GM21723 (cell line): ENCODE results near the gene MPHOSPH10.
"Not testable (repeated sequence)": the region's sequence is repeated elsewhere in the genome, so short reads cannot be mapped to it uniquely, and the experiment has no call there.

Source experiments
- ATAC-seq: cut with Tn5 transposase; IDR thresholded peaks from one replicate; pipeline ENCODE4 v1.9.1; 2021; ENCODE audit warnings: mild to moderate bottlenecking, moderate library complexity; ENCODE audit not compliant: unreplicated experiment

MPHOSPH10 gene

GRCh38 chr2:71166812-71167211 is 36.4 kb downstream of the MPHOSPH10 start:
- ATAC-seq, result no peak

- ATAC-seq, result no peak
These were observed 42.7 kb downstream of the MPHOSPH10 start for GRCh38 chr2:71173096-71173495.

- no peak for ATAC-seq
These were observed 43.8 kb downstream of the MPHOSPH10 start for GRCh38 chr2:71174207-71174606.

GRCh38 chr2:71178836-71179235 is 48.4 kb downstream of the MPHOSPH10 start:
- not testable (repeated sequence) for ATAC-seq

- ATAC-seq, result no peak
These were observed 50.9 kb downstream of the MPHOSPH10 start for GRCh38 chr2:71181316-71181715.

- not testable (repeated sequence) for ATAC-seq
These were observed 53.1 kb downstream of the MPHOSPH10 start for GRCh38 chr2:71183306-71184115.

- ATAC-seq, result no peak
These were observed 56.5 kb downstream of the MPHOSPH10 start for GRCh38 chr2:71186973-71187372.

- no peak for ATAC-seq
These were observed 57.2 kb downstream of the MPHOSPH10 start for GRCh38 chr2:71187589-71187988.

GRCh38 chr2:71190656-71191569 is 60.5 kb downstream of the MPHOSPH10 start:
- no peak for ATAC-seq

GRCh38 chr2:71191570-71191943 is 61.1 kb downstream of the MPHOSPH10 start:
- no peak for ATAC-seq
